ENCODE measurements around the gene SMARCA2.
A peak's percentile ranks its signal among the peaks of the same experiment; 100 is the strongest.

The SMARCA2 gene

DNA sequence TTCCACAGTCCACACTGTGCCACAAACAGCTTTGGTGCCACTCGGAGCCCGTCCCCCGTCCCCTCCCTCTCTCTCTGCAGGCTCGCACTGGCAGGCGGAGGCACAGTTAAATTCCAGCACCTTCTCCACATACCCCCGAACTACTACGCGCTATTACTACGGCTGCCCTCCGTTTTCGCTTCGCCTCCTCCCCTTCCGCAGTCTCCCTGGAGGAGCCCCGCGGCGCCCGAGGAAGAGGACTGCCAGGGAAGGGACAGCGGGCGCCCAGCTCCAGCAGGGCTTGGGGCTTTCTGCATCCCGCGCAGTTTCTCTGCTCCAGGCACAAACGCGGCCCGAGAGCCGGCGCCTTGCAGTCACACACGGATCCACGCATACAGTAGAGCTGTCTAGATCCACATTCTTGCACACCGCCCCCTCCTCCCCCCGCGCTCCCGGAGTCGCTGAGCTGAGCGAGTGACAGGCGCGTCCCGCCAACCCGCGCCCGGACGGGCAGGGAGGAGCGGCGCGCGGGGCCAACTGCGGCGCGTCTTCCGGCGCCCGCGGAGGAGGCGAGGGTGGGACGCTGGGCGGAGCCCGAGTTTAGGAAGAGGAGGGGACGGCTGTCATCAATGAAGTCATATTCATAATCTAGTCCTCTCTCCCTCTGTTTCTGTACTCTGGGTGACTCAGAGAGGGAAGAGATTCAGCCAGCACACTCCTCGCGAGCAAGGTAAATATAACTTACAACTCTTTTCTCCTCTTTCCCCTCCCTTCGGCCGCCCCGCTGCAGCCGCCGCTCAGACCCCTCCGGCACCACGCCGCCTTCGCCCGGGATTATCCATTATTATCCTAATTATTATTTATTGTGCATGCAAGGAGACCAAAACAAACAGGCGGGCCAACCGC is at the start of gene SMARCA2:
TSS of gene SMARCA2 (plus strand) at position 652 of the 885 bp plus-strand sequence. CDS start 13,676 bp downstream, outside the sequence.
- TF ChIP-seq, protein P1, sequence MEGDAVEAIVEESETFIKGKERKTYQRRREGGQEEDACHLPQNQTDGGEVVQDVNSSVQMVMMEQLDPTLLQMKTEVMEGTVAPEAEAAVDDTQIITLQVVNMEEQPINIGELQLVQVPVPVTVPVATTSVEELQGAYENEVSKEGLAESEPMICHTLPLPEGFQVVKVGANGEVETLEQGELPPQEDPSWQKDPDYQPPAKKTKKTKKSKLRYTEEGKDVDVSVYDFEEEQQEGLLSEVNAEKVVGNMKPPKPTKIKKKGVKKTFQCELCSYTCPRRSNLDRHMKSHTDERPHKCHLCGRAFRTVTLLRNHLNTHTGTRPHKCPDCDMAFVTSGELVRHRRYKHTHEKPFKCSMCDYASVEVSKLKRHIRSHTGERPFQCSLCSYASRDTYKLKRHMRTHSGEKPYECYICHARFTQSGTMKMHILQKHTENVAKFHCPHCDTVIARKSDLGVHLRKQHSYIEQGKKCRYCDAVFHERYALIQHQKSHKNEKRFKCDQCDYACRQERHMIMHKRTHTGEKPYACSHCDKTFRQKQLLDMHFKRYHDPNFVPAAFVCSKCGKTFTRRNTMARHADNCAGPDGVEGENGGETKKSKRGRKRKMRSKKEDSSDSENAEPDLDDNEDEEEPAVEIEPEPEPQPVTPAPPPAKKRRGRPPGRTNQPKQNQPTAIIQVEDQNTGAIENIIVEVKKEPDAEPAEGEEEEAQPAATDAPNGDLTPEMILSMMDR (IDR thresholded peaks at IDR 0.05), result no peak

DNA sequence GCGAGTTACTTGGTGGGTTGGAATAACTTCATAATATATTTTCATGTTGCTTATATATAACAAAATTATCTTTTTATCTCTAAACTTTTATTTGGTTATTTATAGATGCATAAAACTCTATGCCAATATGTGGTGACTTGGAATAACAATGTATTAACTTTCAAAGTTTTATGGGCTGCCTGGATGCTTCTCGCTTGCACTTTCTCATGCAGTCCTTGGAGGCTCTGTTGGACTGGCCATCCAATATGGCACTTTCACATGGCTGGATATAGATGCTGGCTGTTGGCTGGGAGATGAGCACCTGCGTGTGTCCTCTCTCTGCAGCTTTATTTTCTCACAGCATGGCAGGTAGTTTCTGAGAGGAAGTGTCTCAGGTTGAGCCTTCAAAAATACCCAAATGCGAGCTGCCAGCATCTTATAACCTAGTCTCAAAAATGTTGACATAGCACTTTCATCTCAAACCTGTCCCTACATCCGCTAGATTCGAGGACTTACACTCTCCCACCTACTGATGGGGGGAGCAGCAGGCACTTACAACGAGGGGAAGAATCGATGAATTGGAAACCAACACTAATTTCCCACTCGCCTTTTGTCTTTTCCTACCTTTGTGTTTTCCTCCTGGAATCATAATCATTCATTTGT is 48.3 kb upstream of the SMARCA2 start:
- TF ChIP-seq, protein P1 (IDR thresholded peaks at IDR 0.05), result peak; percentile 33; the same call in 1 of the 2 replicates

DNA sequence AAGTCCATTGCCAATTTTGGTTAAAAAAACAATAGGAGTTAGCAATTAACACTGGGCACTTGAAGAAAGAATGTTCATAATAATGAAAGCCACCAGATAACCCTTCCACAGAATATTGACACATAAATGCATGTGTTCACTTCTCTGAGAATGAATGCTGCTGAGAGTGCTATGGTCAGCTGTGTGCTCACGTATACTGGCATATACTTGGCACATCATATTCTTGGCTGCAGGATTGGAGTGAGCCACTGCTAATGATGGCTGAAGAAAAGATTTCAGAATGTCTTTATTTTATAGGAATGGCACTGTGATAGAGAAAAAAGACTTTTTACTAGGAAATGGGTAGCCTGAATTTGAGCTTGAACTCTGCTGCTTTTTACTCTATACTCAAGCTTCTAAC is 46.0 kb upstream of the SMARCA2 start:
- TF ChIP-seq, protein P1 (IDR thresholded peaks at IDR 0.05), result no peak

DNA sequence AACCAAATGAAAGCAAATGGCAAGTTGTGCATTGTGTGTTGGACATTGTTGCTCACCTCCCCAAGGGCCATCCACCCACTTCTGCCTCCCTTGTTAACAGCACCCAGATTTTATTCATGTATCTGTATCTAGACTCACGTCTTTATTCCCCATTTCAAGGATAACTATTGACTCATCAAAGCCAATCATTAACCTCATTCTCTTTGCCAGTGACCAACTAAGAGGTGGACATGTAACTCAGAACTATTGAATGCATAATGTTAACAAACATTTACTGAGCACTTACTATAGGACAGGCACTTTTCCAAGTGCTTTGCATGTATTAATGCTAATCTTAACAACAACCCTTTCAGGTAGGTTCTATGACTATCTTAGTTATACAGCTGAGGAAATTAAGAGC is 45.2 kb upstream of the SMARCA2 start:
- TF ChIP-seq, protein P1 (IDR thresholded peaks at IDR 0.05), result no peak

DNA sequence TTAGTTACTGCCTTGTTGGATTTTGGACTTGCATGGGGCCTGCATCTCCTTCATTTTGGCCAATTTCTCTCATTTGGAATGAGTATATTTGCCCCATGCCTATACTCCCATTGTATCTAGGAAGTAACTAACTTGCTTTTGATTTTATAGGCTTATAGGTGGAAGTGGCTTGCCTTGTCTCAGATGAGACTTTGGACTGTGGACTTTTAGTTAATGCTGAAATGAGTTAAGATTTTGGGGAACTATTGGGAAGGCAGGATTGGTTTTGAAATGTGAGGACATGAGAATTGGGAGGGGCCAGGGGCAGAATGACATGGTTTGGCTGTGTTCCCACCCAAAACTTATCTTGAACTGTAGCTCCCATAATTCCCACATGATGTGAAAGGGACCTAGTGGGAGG is 42.5 kb upstream of the SMARCA2 start:
- TF ChIP-seq, protein P1 (IDR thresholded peaks at IDR 0.05), result no peak

DNA sequence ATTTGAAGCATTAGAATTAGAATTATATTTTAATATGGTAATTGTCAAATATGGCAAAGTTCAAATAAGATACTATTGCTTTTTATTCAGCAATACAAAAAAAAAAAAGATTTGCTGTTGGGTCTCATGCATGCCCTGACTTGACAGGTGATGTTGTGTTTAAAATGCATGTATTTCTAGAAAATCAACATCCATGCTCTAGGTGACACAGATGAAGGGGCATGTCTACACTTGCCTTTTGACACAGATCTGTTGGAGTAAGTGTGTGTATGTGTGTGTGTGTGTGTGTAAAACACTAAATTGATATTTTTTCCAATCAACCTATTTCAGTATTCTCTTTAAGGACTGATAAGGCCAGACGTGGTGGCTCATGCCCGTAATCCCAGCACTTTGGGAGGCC is 38.1 kb upstream of the SMARCA2 start:
- TF ChIP-seq, protein P1 (IDR thresholded peaks at IDR 0.05), result no peak

DNA sequence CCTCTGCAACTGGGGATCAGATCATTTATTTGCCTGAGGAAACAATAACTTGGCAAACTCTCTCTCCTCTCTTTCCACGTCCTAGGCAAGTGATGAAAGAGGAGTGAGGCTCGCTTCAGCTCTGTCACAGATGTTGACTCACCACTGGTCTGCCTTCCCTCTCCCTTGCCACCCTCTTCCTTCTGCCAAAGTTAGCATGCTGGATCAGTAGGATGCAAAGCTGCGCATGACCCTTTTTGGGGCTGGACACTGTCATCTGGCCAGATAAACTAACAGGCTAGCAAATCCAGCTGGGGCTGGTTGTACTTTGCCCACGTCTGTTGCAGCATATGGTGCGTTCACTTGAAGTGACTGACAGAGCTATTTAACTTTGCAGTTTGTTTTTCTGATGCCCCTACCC is 36.2 kb upstream of the SMARCA2 start:
- TF ChIP-seq, protein P1 (IDR thresholded peaks at IDR 0.05), result no peak
